Glutamatergic neuron (in vitro differentiated cells): Measurements from ENCODE around the gene VWA3B. TPM values are rescaled to one million over a fixed set of nuclear protein-coding genes. Genes with fewer than 3 reads are reported as not detected.
"Not testable (repeated sequence)": the region's sequence is repeated elsewhere in the genome, so short reads cannot be mapped to it uniquely, and the experiment has no call there.

Source experiments
- DNase-seq: peaks from one replicate; pipeline ENCODE4 v3.0.0; 2022
- H3K27ac Mint-ChIP-seq: one replicate; pipeline ENCODE4 v1.8.0; 2020; ENCODE audit warnings: mild to moderate bottlenecking, mixed read lengths, inconsistent platforms; ENCODE audit not compliant: unreplicated experiment
- H3K27me3 Mint-ChIP-seq: one replicate; pipeline ENCODE4 v1.8.0; 2020; ENCODE audit warnings: mild to moderate bottlenecking, moderate library complexity, mixed read lengths, inconsistent platforms; ENCODE audit not compliant: unreplicated experiment
- H3K36me3 Mint-ChIP-seq: one replicate; pipeline ENCODE4 v1.8.0; 2020; ENCODE audit warnings: mild to moderate bottlenecking, mixed read lengths, inconsistent platforms; ENCODE audit not compliant: unreplicated experiment
- H3K4me1 Mint-ChIP-seq: one replicate; pipeline ENCODE4 v1.8.0; 2020; ENCODE audit warnings: mild to moderate bottlenecking, low read depth, mixed read lengths, inconsistent platforms; ENCODE audit not compliant: unreplicated experiment
- H3K4me3 Mint-ChIP-seq: one replicate; pipeline ENCODE4 v1.8.0; 2020; ENCODE audit warnings: mild to moderate bottlenecking, mixed read lengths, inconsistent platforms; ENCODE audit not compliant: unreplicated experiment
- H3K9me3 Mint-ChIP-seq: one replicate; pipeline ENCODE4 v1.8.0; 2020; ENCODE audit warnings: mild to moderate bottlenecking, moderate library complexity, mixed read lengths, inconsistent platforms; ENCODE audit not compliant: unreplicated experiment
- total RNA-seq: library from RNA; stranded (reverse); fragmentation: NEBNext Ultra II Directional; extraction: Animal tissue kit (Norgen Biotek cat#: 25700); gene quantifications from one replicate; pipeline ENCODE4 v1.2.1, GENCODE V29; 2021; ENCODE audit not compliant: unreplicated experiment
- TF ChIP-seq, protein P1 (sequence below): fragments of 200-600 bp; sonication (generic); IDR thresholded peaks from one replicate; pipeline ENCODE4 v1.5.0; 2021; ENCODE audit not compliant: partially characterized antibody, unreplicated experiment

The VWA3B gene
- total RNA-seq, 1 donor from 2014 or later = not detected

DNA sequence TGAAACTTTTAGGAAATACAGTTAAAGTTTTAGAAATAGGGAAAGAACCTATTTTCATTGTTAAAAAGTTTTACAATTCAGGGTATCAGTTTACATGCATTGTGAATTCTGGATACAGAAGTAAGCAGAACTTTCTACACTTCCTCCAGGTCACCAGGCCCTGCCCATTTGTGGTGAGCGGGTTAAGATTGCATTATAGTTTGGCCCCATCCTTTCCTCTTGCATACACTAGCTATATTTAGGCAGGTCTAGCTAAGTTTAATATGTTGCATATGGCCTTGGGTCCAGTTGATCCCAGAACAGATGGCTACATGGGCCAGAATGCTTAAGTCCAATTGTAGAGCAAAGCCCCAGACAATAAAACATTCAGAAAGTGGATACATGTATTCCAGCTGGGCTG lies 4.8 kb downstream of the VWA3B start:
- Mint-ChIP-seq H3K27me3 (peaks cover 2% of the 10 kb centered on the region), H3K9me3 (peaks cover 2% of the 10 kb centered on the region), H3K27ac (no peak overlapping the region), H3K36me3 (peaks cover 8% of the 10 kb centered on the region), H3K4me1 (peaks cover 7% of the 10 kb centered on the region), H3K4me3 (no peak overlapping the region)
- DNase-seq = no peak
- TF ChIP-seq, protein P1, sequence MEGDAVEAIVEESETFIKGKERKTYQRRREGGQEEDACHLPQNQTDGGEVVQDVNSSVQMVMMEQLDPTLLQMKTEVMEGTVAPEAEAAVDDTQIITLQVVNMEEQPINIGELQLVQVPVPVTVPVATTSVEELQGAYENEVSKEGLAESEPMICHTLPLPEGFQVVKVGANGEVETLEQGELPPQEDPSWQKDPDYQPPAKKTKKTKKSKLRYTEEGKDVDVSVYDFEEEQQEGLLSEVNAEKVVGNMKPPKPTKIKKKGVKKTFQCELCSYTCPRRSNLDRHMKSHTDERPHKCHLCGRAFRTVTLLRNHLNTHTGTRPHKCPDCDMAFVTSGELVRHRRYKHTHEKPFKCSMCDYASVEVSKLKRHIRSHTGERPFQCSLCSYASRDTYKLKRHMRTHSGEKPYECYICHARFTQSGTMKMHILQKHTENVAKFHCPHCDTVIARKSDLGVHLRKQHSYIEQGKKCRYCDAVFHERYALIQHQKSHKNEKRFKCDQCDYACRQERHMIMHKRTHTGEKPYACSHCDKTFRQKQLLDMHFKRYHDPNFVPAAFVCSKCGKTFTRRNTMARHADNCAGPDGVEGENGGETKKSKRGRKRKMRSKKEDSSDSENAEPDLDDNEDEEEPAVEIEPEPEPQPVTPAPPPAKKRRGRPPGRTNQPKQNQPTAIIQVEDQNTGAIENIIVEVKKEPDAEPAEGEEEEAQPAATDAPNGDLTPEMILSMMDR = no peak

DNA sequence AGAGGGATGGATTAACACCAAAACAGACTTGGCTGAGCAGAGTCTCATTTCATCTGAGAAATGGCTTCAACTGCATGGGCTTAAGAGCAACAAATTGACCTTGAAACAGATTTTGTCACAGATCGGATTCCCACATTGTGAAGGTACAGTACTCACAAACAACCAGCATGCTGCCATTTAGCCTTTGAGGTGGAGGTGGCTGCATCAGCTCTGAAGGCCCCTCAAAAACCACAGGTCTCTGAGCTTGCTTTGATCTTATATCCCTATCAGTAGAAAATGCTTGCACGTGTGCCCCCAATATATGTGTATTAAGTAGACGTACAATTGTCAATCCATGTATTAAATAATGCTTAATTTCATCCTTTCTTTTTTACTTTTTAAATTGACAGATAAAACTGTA lies 6.2 kb downstream of the VWA3B start:
- Mint-ChIP-seq H3K4me3 (no peak overlapping the region), H3K27ac (no peak overlapping the region), H3K4me1 (peaks cover 7% of the 10 kb centered on the region), H3K9me3 (peaks cover 2% of the 10 kb centered on the region), H3K27me3 (peaks cover 2% of the 10 kb centered on the region), H3K36me3 (peaks cover 8% of the 10 kb centered on the region)
- TF ChIP-seq, protein P1 = no peak
- DNase-seq = no peak

DNA sequence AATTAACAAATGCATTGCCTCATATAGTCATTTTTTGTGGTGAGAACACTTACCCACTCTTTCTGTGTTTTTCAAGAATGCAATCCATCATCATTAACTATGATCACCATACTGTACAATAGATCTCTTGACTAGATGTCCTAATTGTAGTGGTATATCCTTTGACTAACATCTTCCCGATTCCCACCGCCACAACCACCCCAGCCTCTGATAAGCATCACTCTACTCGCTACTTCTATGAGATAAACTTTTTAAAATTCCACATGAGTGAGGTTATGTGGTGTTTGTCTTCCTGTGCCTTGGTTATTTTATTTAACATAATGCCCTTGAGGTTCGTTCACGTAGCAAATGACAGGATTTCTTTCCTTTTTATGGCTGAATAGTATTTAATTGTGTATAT lies 6.6 kb downstream of the VWA3B start:
- Mint-ChIP-seq H3K4me1 (peaks cover 7% of the 10 kb centered on the region), H3K9me3 (peaks cover 2% of the 10 kb centered on the region), H3K27ac (no peak overlapping the region), H3K36me3 (peaks cover 8% of the 10 kb centered on the region), H3K27me3 (peaks cover 2% of the 10 kb centered on the region), H3K4me3 (no peak overlapping the region)
- TF ChIP-seq, protein P1 = no peak
- DNase-seq = no peak

DNA sequence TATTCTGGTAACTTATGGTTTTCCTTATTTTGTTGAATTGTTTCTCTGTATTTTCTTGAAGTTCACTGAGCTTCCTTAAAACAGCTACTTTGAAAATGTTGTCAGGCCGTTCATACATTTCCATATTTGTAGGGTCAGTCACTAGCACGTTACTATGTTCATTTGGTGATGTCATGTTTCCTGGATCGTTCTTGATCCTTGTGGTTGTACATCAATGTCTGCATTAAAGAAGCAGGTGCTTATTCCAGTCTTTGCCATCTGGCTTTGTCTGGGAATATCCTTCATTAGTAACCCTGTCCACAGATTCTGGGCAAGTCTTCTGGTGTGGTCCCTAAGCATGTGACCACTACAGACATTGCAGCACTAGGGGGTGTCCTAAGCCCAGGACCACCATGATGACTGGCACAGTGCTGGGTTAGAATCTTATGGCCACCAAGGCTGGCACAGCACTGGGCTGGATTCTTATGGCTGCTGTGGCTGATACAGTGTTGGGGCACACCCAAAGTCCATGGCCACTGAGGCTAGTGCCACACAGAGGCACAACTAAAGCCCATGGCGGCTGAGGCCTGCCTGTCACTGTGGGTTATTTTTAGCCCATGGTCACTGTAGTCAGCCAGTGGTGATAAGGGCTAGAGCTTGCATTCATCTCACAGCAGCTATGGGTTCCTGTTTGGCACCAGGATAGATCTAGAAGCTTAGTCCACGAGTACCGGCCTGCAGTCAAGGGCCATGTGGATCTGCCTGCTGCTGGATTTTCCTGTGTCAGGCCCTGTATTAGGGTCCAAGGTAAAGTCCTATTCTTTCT lies 13.2 kb downstream of the VWA3B start:
- no peak overlapping the region for H3K4me3 Mint-ChIP-seq
- H3K4me1 Mint-ChIP-seq = no peaks in the 10 kb centered on the region
- H3K36me3 Mint-ChIP-seq = no peaks in the 10 kb centered on the region
- TF ChIP-seq, protein P1 = no peak
- DNase-seq = no peak
- H3K27ac Mint-ChIP-seq = no peak overlapping the region
- peaks cover 9% of the 10 kb centered on the region for H3K9me3 Mint-ChIP-seq
- no peaks in the 10 kb centered on the region for H3K27me3 Mint-ChIP-seq

DNA sequence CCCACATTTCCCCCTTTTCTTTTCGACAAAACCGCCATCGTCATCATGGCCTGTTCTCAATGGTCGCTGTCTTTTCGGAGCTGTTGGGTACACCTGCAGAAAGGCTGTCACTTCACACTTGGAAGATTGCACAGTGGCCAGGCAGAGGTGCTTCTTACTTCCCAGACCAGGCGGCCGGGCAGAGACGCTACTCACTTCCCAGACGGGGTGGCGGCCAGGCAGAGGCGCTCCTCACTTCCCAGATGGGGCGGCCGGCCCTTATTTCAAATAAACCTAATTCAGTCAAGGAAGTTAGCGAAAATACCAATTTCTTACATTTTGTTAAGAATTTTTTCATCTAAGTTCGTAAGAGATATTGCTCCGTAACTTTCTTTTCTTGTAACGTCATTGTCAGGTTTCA lies 15.3 kb downstream of the VWA3B start:
- not testable (repeated sequence) for H3K9me3 Mint-ChIP-seq, H3K36me3 Mint-ChIP-seq, H3K27ac Mint-ChIP-seq, DNase-seq, H3K27me3 Mint-ChIP-seq, H3K4me3 Mint-ChIP-seq, H3K4me1 Mint-ChIP-seq
